Gastroesophageal sphincter (tissue), 4 donors: Measurements from ENCODE around the gene ITPR2. TPM values are rescaled to one million over a fixed set of nuclear protein-coding genes. Genes with fewer than 3 reads are reported as not detected.

ENCODE experiments used
- ATAC-seq: fragments of 150-250 bp; one replicate; pipeline ENCODE4 v1.9.1; 2016; ENCODE audit warnings: mild to moderate bottlenecking, moderate library complexity
- H3K27ac ChIP-seq, 4 donors: fragments of 200-600 bp; sonication (generic) in 3 of 4; 1 replicate in 3 of 4; 2 replicates in 1 of 4; pipeline ENCODE4 v1.5.1; 2016 to 2019
- H3K27me3 ChIP-seq: fragments of 200-600 bp; sonication (generic); one replicate; pipeline ENCODE4 v1.5.1; 2019
- H3K36me3 ChIP-seq, 2 donors: fragments of 200-600 bp; sonication (generic); one replicate each; pipeline ENCODE4 v1.5.1; 2019; ENCODE audit warnings: control low read depth in 1 of 2
- H3K4me1 ChIP-seq, 3 donors: fragments of 200-600 bp; sonication (generic); 1 replicate in 2 of 3; 2 replicates in 1 of 3; pipeline ENCODE4 v1.5.1; 2016 to 2019; ENCODE audit warnings: control low read depth in 2 of 3
- H3K4me3 ChIP-seq, 2 donors: fragments of 200-600 bp; sonication (generic); one replicate each; pipeline ENCODE4 v1.5.1; 2019; ENCODE audit warnings: mild to moderate bottlenecking in 1 of 2, moderate library complexity in 1 of 2
- H3K9me3 ChIP-seq, 3 donors: fragments of 200-600 bp; sonication (generic); one replicate each; pipeline ENCODE4 v1.5.1; 2017 to 2019; ENCODE audit warnings: control low read depth in 2 of 3
- EP300 ChIP-seq: sonication (generic); formaldehyde crosslinking; IDR thresholded peaks from one replicate; pipeline ENCODE4 v1.6.1; 2017; ENCODE audit warnings: antibody characterized with exemption, mild to moderate bottlenecking
- POLR2A ChIP-seq, 2 donors: fragments of 450-650 bp; IDR thresholded peaks; one replicate each; pipeline ENCODE4 v1.6.1; 2017; ENCODE audit warnings: antibody characterized with exemption in 2 of 2, mild to moderate bottlenecking in 2 of 2, moderate library complexity in 1 of 2
- POLR2AphosphoS5 ChIP-seq: sonication (generic); formaldehyde crosslinking; IDR thresholded peaks from one replicate; pipeline ENCODE4 v1.6.1; 2017; ENCODE audit warnings: antibody characterized with exemption
- WGBS, 2 donors: methylation state at CpG; one replicate each; pipeline ENCODE4 v1.1.5; 2018; ENCODE audit warnings: low coverage in 1 of 2; 5-methylcytosine and 5-hydroxymethylcytosine counted together
- total RNA-seq, 4 donors: library from RNA; depleted of rRNA; stranded (reverse); fragments of >200 nt; gene quantifications; one replicate each; pipeline ENCODE4 v1.1.0, GENCODE V29; 2016
- TF ChIP-seq, protein P1 (sequence below), 4 experiments: fragments of 200-600 bp in 2 of 4; fragments of 450-650 bp in 2 of 4; sonication (generic) in 1 of 4; IDR thresholded peaks; one replicate each; pipeline ENCODE4 v1.5.1; 2017 to 2019; ENCODE audit warnings: antibody characterized with exemption in 4 of 4, mild to moderate bottlenecking in 2 of 4, moderate library complexity in 2 of 4

The ITPR2 gene
- total RNA-seq, 4 donors from 2014 or later = 30.8 to 63.0 (median 44.4) TPM

DNA sequence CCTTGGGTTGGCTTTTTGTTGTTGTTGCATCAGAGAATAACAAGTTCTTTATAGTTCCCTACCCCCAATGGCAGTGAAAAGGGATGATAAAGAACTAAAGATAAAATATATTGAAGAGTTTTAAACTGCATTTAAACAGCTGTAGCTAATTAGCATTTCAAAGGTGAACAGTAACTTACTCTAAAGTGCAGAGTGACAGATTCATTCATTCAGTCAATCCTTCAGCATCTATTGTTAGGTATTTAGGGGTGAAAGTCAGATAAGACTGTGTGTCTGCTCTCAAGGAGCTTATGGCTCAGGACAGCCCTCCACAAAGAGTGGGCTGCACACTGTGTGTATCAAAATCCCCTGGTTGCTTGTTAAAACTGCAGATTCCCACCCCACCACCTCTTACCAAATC, 491.5 kb downstream of the ITPR2 start:
- no peaks in the 10 kb centered on the region for H3K4me1 ChIP-seq
- no peaks in the 10 kb centered on the region for H3K9me3 ChIP-seq
- TF ChIP-seq POLR2A (IDR thresholded peaks at IDR 0.05) (no peak), POLR2AphosphoS5 (no peak), EP300 (no peak)
- TF ChIP-seq, protein P1, sequence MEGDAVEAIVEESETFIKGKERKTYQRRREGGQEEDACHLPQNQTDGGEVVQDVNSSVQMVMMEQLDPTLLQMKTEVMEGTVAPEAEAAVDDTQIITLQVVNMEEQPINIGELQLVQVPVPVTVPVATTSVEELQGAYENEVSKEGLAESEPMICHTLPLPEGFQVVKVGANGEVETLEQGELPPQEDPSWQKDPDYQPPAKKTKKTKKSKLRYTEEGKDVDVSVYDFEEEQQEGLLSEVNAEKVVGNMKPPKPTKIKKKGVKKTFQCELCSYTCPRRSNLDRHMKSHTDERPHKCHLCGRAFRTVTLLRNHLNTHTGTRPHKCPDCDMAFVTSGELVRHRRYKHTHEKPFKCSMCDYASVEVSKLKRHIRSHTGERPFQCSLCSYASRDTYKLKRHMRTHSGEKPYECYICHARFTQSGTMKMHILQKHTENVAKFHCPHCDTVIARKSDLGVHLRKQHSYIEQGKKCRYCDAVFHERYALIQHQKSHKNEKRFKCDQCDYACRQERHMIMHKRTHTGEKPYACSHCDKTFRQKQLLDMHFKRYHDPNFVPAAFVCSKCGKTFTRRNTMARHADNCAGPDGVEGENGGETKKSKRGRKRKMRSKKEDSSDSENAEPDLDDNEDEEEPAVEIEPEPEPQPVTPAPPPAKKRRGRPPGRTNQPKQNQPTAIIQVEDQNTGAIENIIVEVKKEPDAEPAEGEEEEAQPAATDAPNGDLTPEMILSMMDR (IDR thresholded peaks at IDR 0.05) = no peak
- no peaks in the 10 kb centered on the region for H3K27me3 ChIP-seq
- H3K4me3 ChIP-seq = no peak overlapping the region
- peaks cover 0 to 24% of the 10 kb centered on the region in 2 donors for H3K36me3 ChIP-seq
- no peak overlapping the region for H3K27ac ChIP-seq
- ATAC-seq = no peak

DNA sequence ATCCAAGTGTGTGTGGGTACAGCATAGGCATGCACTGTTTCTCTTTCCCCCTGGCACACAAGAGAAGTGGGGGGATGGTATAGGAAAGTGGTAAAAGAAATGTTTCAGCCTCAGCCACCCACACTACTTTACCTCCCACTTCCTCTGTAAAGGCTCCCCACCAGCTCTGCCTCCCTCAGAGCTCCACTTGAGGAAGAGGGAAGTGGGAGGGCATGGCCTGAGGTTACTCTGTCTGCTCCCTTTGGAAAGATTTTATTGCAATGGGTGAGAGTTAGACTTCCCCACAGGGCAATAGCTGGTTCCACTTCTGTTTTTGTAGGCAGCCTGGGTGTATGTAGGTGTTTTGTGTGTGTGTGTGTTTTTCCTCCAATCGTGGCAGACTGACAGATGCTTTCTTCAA, 492.3 kb downstream of the ITPR2 start:
- peaks cover 0 to 24% of the 10 kb centered on the region in 2 donors for H3K36me3 ChIP-seq
- no peaks in the 10 kb centered on the region for H3K9me3 ChIP-seq
- no peaks in the 10 kb centered on the region for H3K27me3 ChIP-seq
- TF ChIP-seq EP300 = no peak
- TF ChIP-seq POLR2AphosphoS5 = no peak
- TF ChIP-seq POLR2A (IDR thresholded peaks at IDR 0.05) = no peak
- TF ChIP-seq, protein P1 (IDR thresholded peaks at IDR 0.05) = no peak
- 44% methylated on average over 1 of the region's 1 CpG; no CpG with 5 or more reads in 1 of the 2 donors for WGBS, 2 donors
- no peak overlapping the region for H3K4me3 ChIP-seq
- peak; percentile 70 for ATAC-seq
- H3K27ac ChIP-seq = no peak overlapping the region
- no peaks in the 10 kb centered on the region for H3K4me1 ChIP-seq

DNA sequence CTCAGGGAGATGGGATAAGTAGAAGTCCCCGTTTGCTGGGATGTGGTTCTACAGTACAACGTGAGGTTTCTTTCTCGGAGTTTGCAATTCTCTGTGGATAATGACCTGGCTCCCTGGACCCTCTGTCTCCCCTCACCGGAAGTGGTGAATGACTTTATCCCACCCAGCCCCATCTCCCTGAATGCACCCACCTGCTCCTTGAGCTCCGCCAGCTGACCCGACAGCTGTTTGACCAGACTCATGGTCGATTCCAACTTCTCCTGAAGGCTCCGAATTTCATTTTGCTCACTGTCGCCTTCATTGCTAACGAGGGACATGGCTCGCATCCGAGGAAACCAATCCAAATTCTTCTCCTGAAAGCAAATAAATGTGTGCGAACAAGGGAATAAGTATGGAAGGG, 493.0 kb downstream of the ITPR2 start:
- Histone ChIP-seq H3K36me3 (peaks cover 0 to 24% of the 10 kb centered on the region in 2 donors), H3K4me3 (no peak overlapping the region), H3K9me3 (no peaks in the 10 kb centered on the region), H3K4me1 (no peaks in the 10 kb centered on the region), H3K27me3 (no peaks in the 10 kb centered on the region), H3K27ac (no peak overlapping the region)
- TF ChIP-seq POLR2AphosphoS5 (no peak), POLR2A (IDR thresholded peaks at IDR 0.05) (no peak), EP300 (no peak)
- TF ChIP-seq, protein P1 (IDR thresholded peaks at IDR 0.05) = no peak
- no peak for ATAC-seq
- 77 to 92% methylated on average over 6 to 7 of the region's 13 CpGs for WGBS, 2 donors

DNA sequence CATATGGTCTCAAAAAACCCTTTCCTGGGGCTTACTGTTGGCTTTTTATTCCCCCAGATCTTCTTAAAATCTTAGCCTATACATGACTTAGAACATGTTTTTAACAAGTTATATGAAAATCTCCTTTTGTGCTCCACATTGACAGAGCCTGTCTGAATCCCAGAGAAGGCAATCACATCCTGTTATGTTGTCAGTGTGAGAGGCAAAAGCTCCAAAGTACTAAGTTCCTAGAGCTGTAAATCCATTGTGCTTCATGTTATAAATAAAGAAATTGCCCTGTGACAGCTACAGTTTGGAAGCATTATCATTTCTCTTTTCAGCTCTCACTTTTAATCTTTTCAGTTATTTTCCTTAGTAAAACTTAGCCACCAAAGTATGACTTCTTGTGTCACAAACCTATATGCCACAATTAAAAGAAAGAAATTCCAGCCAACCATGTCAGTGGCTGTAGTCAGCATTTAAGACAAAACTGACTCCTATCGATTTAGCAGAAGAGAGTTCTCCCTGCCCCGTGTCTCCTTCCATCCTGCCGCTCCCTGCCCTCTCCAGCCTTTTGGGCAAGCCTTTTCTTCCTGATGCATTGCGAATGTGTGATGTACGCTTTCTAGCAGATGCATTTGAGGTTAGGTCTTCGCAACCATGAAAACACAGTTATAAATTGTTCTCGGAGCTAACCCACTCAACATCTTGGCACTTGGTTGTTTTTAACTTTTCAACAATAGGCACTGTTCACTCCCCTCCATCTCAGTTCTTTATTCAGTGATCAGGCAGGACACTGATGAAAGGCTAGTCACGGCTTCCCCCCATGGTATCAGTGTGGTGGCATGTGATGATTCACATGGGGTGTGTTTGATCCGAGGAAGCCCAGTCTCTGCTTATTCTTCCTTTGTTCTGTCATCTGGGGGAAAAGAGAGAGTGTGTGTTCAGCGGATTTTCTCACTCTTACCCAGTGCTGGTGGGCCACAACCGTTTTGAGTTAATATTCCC, 494.1 kb downstream of the ITPR2 start:
- H3K9me3 ChIP-seq = no peaks in the 10 kb centered on the region
- H3K36me3 ChIP-seq = peaks cover 0 to 24% of the 10 kb centered on the region in 2 donors
- H3K27ac ChIP-seq = no peak overlapping the region
- ATAC-seq = no peak
- 76 to 82% methylated on average over 5 to 11 of the region's 11 CpGs for WGBS, 2 donors
- no peaks in the 10 kb centered on the region for H3K27me3 ChIP-seq
- H3K4me1 ChIP-seq = no peaks in the 10 kb centered on the region
- H3K4me3 ChIP-seq = no peak overlapping the region
- TF ChIP-seq, protein P1 (IDR thresholded peaks at IDR 0.05) = no peak
- no peak for TF ChIP-seq EP300
- no peak for TF ChIP-seq POLR2AphosphoS5

DNA sequence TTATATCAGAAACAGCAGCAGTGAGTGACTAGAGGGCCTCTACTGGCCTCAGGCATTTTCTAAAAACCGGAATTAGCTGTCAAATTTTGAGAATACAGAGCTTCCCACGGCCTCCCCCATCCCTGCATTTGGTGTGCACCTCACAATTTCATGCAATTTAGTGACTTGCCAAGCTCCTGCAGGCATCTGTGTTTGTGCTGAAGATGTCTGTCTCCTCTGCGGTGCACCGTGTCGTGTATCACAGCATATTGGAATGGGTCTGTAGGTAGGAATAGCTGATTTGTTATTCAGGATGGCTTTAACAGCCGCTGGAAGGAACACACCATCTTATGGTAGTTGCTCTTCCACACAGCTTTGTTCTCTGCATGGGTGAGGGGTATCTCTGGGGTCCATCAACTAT, 497.3 kb downstream of the ITPR2 start:
- peaks cover 0 to 24% of the 10 kb centered on the region in 2 donors for H3K36me3 ChIP-seq
- H3K4me1 ChIP-seq = no peaks in the 10 kb centered on the region
- no peak for TF ChIP-seq POLR2A (IDR thresholded peaks at IDR 0.05)
- TF ChIP-seq POLR2AphosphoS5 = no peak
- TF ChIP-seq, protein P1 (IDR thresholded peaks at IDR 0.05) = no peak
- no peak for TF ChIP-seq EP300
- H3K9me3 ChIP-seq = no peaks in the 10 kb centered on the region
- no peak for ATAC-seq
- no peak overlapping the region for H3K27ac ChIP-seq
- no peaks in the 10 kb centered on the region for H3K27me3 ChIP-seq
- 83 to 92% methylated on average over 4 to 6 of the region's 6 CpGs for WGBS, 2 donors
- no peak overlapping the region for H3K4me3 ChIP-seq
